HG03439 (cell line): ENCODE data around the gene PLRG1.
A peak's percentile ranks its signal among the peaks of the same experiment; 100 is the strongest.

Experiments
- ATAC-seq: cut with Tn5 transposase; IDR thresholded peaks from one replicate; pipeline ENCODE4 v1.9.1; 2021; ENCODE audit warnings: mild to moderate bottlenecking, moderate library complexity; ENCODE audit not compliant: unreplicated experiment

Gene PLRG1

DNA sequence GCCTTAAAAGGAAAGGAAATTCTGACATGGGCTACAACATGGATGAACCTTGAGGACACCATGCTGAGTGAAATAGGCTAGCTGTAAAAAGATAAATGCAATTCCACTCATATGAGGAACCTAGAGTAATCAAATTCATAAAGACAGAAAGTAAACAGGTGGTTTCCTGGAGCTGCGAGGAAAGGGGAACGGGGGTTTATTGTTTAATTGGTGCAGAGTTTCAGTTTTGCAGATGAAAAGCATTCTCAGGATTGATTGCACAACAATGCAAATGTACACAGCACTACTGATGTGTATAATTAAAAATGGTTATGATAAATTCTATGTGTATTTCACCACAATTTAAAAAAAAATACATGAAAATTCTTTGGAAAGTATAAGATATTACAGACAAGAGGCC lies 24.0 kb downstream of the PLRG1 start:
- ATAC-seq: no peak

DNA sequence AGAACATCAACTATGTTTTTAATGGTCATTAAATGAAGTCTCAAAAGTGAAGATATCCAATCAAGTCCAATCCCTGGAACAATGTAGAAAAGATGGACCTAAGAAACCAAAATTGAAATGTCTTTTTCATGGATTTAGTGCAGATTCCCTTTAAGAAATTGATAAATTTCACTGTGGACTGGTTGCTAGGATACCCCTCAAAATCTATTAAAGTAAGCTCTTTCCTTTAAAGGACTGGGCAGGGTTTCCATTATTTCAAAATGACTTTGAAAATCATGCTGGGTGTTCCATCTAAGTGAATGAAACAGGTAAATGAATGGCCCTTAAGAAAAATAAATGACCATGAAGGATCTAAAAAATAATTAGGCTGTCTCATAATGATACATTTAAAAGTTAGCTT lies 28.6 kb downstream of the PLRG1 start:
- no peak for ATAC-seq

GRCh38 chr4:154519214-154519613 lies 31.0 kb downstream of the PLRG1 start:
- ATAC-seq: no peak

DNA sequence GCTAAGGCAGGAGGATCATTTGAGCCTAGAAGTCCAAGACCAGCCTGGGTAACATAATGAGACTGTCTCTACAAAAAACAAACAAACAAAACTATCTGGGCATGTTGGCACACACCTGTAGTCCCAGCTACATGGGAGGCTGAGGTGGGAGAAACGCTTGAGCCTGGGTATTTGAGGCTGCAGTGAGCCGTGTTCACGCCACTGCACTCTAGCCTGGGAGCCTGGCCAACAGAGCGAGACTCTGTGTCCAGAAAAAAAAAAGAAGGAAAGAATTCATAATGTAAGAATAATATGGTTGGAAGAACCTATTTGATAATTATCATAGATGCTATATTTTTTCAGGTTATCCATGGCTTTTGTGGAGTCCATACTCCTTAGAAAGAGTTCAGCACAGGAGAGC lies 32.6 kb downstream of the PLRG1 start:
- ATAC-seq: no peak

GRCh38 chr4:154516318-154517029 lies 33.7 kb downstream of the PLRG1 start:
- ATAC-seq: no peak

DNA sequence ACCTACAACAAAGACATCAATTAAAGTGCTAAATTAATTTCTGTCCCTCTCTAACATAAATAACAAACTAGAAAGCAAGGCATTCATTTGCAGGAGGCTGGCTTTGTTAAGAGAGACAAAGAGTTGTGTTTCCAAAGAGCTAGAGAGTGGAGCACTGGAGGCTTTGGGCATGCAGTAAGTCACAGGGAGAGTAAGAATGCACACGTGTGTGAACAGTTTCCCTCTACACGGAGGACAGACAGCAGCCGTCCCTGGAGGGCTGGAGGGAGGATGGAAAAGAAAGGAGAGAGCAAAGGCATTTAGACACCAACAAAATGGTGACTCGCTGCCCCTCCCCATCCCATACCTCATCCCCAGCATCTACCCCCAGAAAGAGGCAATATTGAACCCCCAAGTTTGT lies 38.2 kb downstream of the PLRG1 start:
- ATAC-seq: no peak

DNA sequence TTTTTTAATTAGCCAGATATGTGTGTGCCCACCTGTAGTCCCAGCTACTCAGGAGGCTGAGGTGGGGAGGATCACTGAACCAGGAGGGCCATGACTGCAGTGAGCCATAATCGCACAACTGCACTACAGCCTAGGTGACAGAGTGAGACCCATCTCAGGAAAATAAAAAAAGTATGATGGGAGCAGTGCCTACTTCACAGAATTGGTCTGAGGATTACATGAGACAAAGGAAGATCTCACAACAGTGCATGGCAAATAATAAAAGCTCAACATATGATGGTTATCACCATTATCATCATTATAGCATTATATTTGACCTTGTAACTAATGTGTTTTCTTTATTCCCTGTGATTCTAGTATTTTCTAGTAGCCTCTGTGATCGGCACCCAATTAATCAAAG lies 38.7 kb downstream of the PLRG1 start:
- ATAC-seq: no peak

GRCh38 chr4:154507156-154507555 lies 43.0 kb downstream of the PLRG1 start:
- no peak for ATAC-seq

DNA sequence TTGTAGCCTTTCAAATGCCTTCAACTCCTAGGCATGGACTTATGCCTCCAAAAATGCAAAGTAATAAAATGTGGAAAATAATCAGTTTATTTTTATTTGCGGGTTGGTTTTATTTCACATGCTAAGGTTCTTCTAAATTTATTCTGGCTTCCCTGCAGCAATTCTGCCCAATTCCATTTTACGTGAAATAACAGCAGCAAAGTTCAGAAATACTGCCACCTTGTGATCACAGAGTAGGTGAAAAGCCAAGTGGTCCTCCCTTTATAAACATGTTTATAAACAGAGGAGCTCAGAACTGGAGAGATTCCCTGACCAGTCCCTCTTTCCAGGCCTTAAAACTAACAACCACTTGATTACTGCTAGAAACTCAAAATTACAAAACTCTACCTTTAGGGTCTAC lies 43.9 kb downstream of the PLRG1 start:
- no peak for ATAC-seq

GRCh38 chr4:154503598-154503997 lies 46.6 kb downstream of the PLRG1 start:
- ATAC-seq: no peak

- ATAC-seq: no peak
Observed at GRCh38 chr4:154502111-154502510, 48.1 kb downstream of the PLRG1 start.

DNA sequence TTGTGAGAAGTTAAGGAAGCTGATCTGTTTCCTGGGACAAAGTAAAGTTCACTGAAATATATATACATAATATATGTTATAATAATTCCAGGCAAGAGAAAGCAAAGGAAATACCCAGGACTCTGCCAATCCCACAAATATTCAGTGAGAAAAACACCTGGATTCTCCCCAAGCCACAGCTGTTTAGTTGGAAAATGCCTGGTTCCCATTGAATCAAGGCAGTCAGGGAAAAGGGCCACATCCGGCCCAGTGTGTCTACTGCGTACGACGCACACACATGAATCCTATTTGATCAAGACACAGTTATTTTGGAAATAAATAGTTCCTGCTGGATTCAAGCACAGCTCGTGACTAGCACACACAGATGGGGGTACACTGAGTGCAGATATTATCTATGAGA lies 52.3 kb downstream of the PLRG1 start:
- no peak for ATAC-seq

DNA sequence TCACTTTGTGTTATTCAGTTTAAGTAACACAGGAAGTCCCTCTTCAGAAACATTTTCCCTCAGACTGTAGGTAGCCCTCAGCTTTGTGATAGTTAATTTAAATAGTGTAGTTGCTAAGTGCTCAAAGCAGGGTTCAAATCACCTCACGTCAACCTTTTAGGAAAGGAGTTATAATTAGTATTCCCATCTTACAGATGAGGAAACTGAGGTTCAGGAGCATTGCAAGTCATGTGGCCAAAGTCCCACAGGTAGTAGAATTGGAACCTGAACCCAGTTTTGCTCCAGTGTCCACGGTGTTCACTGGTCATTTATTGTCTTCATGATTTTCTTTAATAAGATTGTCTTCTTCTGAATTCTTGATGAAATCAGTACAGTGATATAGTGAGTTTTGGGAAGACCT lies 54.3 kb downstream of the PLRG1 start:
- no peak for ATAC-seq

DNA sequence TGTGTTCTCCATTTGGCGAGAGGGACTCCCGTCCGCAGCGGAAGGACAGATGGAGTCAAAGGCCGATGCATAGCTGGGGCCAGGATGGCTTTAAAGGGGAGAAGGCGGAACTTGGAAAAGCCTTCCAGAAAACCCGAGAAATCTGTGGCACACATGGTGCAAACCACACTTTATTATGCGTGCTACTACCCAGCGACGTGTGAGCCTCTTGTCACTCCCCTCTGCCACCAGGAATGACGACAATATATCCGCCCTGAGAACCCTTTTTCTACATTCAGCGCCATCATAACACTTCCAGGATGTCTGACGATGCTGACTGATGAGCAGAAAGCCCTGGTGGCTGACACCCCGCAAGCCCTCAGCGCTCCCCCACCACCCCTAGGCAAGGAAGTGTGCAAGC lies 57.9 kb downstream of the PLRG1 start:
- no peak for ATAC-seq

- ATAC-seq: no peak
Observed at GRCh38 chr4:154491341-154492271, 58.6 kb downstream of the PLRG1 start, which contains the start of gene DCHS2. Gene DCHS2 (minus strand): TSS chr4:154491799. CDS start chr4:154491355, 444 bp downstream.

- ATAC-seq: no peak
Observed at GRCh38 chr4:154490583-154491340, 59.4 kb downstream of the PLRG1 start.

DNA sequence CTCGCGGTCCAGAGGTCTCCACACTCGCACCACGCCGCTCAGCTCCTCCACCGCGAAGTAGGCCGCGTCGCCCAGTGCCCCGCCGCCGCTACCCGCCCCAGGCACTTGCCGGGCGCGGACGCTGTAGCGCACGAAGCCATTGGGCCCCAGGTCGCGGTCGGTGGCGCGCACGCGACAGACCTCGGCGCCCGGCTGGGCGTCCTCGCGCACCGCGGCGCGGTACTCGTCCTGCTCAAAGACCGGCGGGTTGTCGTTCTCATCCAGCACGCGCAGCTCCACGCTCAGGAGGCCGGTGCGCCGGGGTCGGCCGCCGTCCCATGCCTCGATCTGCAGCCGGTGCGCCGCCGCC lies 60.0 kb downstream of the PLRG1 start:
- ATAC-seq: no peak

- ATAC-seq: no peak
Observed at GRCh38 chr4:154489558-154490233, 60.5 kb downstream of the PLRG1 start.

DNA sequence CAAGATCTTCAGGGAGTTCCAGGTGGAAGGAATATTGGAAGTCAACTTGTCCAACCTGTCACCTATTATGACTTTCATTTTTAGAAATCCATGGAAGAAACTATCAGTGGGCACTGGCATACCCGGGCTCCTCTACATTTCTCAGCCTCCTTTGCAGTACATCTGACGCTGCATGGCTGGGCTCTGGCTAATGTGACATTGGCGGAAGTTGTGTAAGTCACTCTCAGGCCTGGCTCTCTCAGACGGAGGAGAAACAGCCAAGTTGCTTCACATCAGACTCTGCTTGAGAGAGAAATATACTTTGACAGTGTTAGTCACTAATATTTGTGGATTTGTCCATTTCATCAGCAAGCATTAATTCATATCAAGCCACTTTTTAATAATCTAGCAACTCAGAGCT lies 63.1 kb downstream of the PLRG1 start:
- no peak for ATAC-seq

DNA sequence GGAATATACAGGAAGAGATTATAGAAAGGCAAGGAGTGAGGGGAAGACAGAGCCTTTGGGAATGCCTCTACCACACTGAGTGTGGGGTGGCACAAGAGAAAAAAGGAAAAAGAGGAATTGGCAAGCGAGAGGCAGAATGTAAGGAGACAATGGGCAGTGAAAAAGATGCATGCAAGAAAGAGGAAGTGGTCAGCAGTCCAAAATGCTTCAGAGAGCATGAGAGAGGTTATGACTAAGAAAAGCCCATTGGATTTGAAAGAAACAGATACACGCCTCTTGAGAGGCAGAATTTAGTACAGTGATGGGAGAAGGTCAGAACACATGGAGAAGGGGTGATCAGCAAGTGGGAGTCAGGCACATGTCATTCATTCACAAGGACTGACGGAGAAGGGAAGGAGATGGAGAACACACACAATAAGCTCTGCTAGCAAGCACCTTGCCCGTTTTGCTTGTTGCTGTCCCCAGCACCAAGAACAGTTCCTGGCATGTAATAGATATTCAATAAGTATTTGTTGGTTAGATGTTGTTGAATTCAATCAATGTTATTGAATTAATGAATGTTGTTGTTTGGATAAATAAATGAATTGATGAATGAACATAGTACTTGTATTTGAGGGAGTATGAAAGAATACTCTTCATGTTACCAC lies 65.0 kb downstream of the PLRG1 start:
- ATAC-seq: peak; percentile 94
